ENCODE measurements around the gene SUMF1.

DNA sequence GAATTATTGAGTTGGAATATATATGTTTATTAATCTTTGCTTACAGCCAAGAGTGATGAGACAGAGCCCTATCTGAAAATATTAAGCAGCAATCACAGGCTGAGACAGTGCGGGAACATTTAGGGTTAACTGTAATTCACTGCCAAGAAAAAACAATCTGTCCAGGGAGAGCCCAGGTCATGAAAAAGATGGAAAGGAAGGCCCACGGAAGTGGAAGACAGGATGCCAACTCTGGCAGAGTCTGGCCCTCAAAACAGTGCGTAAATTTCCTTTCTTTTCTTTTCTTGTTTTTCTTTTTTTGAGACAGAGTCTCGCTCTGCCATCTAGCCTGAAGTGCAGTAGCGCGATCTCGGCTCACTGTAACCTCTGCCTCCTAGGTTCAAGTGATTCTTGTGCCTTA lies 67.6 kb downstream of the SUMF1 start:
- TF ChIP-seq EZH2phosphoT487 (IDR thresholded peaks at IDR 0.05; ENCODE audit: low read length) (no peak), CTCF (IDR thresholded peaks at IDR 0.05; ENCODE audit: low read length) (no peak)
